ENCODE results near the gene KIF26A. TPM values are rescaled to one million over a fixed set of nuclear protein-coding genes. Genes with fewer than 3 reads are reported as not detected.

Gene KIF26A
- total RNA-seq, 1 experiment from 2014 or later = 5.5 TPM

DNA sequence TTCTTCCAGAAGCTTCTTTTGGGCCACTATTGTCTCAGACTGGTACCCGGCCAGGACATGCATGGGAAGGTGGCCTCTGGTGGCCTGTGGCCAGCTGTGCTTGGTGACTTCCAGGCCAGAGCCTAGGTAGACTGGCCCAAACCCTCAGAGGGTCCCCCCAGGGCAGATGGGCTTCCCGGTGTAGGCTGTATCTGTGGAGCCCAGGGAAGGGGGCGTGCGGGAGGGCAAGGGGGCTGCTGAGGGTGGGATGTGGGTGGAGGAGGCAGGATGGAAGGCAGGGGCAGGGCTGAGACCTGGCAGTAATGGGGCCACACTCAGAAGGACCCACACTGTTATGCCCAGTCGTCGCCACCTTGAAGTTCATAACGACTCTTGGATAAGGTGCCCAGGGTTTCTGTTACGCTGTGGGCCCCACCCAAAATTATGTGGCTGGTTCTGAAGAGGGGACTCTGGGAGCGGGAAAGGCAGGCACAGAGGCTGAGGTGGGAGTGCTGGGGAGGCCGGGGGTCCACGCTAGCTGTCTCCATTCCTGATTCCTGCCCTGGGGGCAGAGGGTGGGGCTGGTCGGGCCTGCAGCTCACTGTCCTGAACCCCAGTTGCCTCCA, 52.1 kb downstream of the KIF26A start:
- Mint-ChIP-seq H3K9me3 (ENCODE audit: unreplicated experiment) (no peaks in the 10 kb centered on the region), H3K4me3 (ENCODE audit: unreplicated experiment) (no peak overlapping the region), H3K4me1 (ENCODE audit: low read depth, unreplicated experiment) (no peaks in the 10 kb centered on the region), H3K27me3 (ENCODE audit: insufficient read depth, unreplicated experiment) (peaks cover 5% of the 10 kb centered on the region), H3K36me3 (ENCODE audit: insufficient read depth, unreplicated experiment) (no peaks in the 10 kb centered on the region), H3K27ac (ENCODE audit: unreplicated experiment) (no peak overlapping the region)
- DNase-seq = no peak
- TF ChIP-seq, protein P1, sequence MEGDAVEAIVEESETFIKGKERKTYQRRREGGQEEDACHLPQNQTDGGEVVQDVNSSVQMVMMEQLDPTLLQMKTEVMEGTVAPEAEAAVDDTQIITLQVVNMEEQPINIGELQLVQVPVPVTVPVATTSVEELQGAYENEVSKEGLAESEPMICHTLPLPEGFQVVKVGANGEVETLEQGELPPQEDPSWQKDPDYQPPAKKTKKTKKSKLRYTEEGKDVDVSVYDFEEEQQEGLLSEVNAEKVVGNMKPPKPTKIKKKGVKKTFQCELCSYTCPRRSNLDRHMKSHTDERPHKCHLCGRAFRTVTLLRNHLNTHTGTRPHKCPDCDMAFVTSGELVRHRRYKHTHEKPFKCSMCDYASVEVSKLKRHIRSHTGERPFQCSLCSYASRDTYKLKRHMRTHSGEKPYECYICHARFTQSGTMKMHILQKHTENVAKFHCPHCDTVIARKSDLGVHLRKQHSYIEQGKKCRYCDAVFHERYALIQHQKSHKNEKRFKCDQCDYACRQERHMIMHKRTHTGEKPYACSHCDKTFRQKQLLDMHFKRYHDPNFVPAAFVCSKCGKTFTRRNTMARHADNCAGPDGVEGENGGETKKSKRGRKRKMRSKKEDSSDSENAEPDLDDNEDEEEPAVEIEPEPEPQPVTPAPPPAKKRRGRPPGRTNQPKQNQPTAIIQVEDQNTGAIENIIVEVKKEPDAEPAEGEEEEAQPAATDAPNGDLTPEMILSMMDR (IDR thresholded peaks at IDR 0.05; ENCODE audit: insufficient read depth in 1 of 2, low read depth in 1 of 2, low read length in 1 of 2, severe bottlenecking in 1 of 2, unreplicated experiment in 1 of 2) = no peak
- no peaks in the 10 kb centered on the region for H3K9me3 ChIP-seq
- CTCF ChIA-PET = no interaction called here
- intact Hi-C loops (cut with micrococcal nuclease; ENCODE audit: unreplicated experiment) = no loop called here
- BruUV-seq (replicated peaks) = no TSS peak
- POLR2A ChIA-PET = no interaction called here
- no peaks in the 10 kb centered on the region; the same call in 1 of the 2 replicates for H3K27me3 ChIP-seq (replicated peaks; ENCODE audit: control insufficient read depth, insufficient read depth, low read length)
- H3K4me1 ChIP-seq = no peaks in the 10 kb centered on the region
- H3K4me3 ChIP-seq (ENCODE audit: low read depth, low read length) = no peak overlapping the region
- no peaks in the 10 kb centered on the region for H3K36me3 ChIP-seq (ENCODE audit: control insufficient read depth, insufficient read depth, low read length)

DNA sequence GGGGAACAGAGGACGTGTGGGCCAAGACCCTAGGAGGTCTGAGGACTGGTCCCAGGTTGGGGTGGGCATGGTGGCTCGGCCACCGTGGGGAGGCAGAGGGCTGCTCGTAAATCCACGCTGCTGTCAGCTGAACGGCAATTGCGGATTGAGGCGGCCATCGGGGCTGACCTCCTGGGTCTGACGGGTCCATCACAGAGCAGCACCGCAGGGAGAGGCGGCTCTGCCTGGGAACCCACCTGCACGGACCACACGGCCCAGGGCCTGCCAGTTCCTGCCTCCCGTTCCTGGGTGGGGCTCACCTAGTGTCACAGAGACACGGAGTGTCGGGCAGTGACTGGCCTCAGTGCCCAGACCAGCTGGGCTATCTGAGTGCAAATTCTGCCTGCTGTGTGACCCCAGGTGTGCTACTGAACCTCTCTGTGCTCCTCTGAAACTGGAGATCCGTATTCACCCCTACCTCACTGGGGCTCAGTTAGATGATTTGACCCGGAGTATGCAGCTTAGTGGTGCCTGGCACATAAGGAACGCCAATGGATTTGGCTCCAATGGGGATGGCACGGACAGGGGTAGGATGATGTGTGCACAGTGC, 53.1 kb downstream of the KIF26A start:
- no TSS peak for BruUV-seq (replicated peaks)
- POLR2A ChIA-PET = no interaction called here
- no peak overlapping the region for H3K4me3 Mint-ChIP-seq (ENCODE audit: unreplicated experiment)
- no peaks in the 10 kb centered on the region for H3K36me3 Mint-ChIP-seq (ENCODE audit: insufficient read depth, unreplicated experiment)
- no peak for DNase-seq
- H3K9me3 Mint-ChIP-seq (ENCODE audit: unreplicated experiment) = no peaks in the 10 kb centered on the region
- intact Hi-C loops (cut with micrococcal nuclease; ENCODE audit: unreplicated experiment) = no loop called here
- Histone ChIP-seq H3K36me3 (ENCODE audit: control insufficient read depth, insufficient read depth, low read length) (no peaks in the 10 kb centered on the region), H3K4me1 (no peaks in the 10 kb centered on the region), H3K4me3 (ENCODE audit: low read depth, low read length) (no peak overlapping the region), H3K27me3 (replicated peaks; ENCODE audit: control insufficient read depth, insufficient read depth, low read length) (no peaks in the 10 kb centered on the region; the same call in 1 of the 2 replicates), H3K9me3 (no peaks in the 10 kb centered on the region)
- no peaks in the 10 kb centered on the region for H3K4me1 Mint-ChIP-seq (ENCODE audit: low read depth, unreplicated experiment)
- no peak overlapping the region for H3K27ac Mint-ChIP-seq (ENCODE audit: unreplicated experiment)
- CTCF ChIA-PET = no interaction called here
- TF ChIP-seq, protein P1 (IDR thresholded peaks at IDR 0.05; ENCODE audit: insufficient read depth in 1 of 2, low read depth in 1 of 2, low read length in 1 of 2, severe bottlenecking in 1 of 2, unreplicated experiment in 1 of 2) = no peak
- peaks cover 9% of the 10 kb centered on the region for H3K27me3 Mint-ChIP-seq (ENCODE audit: insufficient read depth, unreplicated experiment)

DNA sequence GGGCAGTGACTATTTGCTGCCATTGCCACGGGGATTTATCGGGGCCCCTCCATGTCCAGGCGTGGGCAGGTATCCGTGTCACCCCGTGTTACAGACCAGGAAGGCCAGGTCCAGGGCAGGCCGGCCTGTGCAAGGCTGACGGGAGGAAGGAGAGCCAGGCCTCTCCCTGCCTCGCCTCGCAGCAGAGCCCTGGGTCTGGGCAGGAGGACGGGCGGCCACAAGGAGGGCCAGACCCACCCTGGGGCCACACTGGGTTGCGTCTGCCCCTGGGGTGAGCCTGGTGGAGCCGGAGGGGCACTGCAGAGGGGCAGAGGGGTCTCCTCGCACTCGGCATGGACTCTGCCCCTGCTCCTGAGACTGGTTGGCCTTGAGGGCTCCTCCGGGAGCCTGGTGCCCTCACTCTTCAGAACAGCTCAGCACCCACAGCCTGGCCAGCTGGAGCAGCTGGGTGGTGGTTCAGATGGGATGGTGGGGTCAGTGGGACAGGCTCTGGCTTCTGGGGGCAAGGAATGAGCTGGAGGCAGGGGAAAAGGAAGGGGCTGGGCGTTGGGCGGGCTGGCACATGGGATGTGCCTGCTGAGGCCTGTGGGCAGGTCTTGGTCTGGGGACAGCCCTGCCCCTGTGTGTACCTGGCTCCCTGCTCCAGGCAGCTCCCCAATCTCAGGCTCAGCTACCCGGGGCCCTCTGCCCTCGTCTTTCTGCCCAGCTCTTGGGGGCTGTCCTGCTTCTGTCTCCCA, 53.9 kb downstream of the KIF26A start:
- Mint-ChIP-seq H3K4me1 (ENCODE audit: low read depth, unreplicated experiment) (no peaks in the 10 kb centered on the region), H3K27ac (ENCODE audit: unreplicated experiment) (no peak overlapping the region), H3K27me3 (ENCODE audit: insufficient read depth, unreplicated experiment) (peaks cover 7% of the 10 kb centered on the region), H3K9me3 (ENCODE audit: unreplicated experiment) (no peaks in the 10 kb centered on the region), H3K36me3 (ENCODE audit: insufficient read depth, unreplicated experiment) (no peaks in the 10 kb centered on the region), H3K4me3 (ENCODE audit: unreplicated experiment) (no peak overlapping the region)
- H3K4me1 ChIP-seq = no peaks in the 10 kb centered on the region
- H3K36me3 ChIP-seq (ENCODE audit: control insufficient read depth, insufficient read depth, low read length) = no peaks in the 10 kb centered on the region
- no peak overlapping the region for H3K4me3 ChIP-seq (ENCODE audit: low read depth, low read length)
- ChIA-PET CTCF (no interaction called here), POLR2A (no interaction called here)
- TF ChIP-seq, protein P1 (IDR thresholded peaks at IDR 0.05; ENCODE audit: insufficient read depth in 1 of 2, low read depth in 1 of 2, low read length in 1 of 2, severe bottlenecking in 1 of 2, unreplicated experiment in 1 of 2) = no peak
- no peak for DNase-seq
- H3K27me3 ChIP-seq (replicated peaks; ENCODE audit: control insufficient read depth, insufficient read depth, low read length) = no peaks in the 10 kb centered on the region; the same call in 1 of the 2 replicates
- intact Hi-C loops (cut with micrococcal nuclease; ENCODE audit: unreplicated experiment) = no loop called here
- no TSS peak for BruUV-seq (replicated peaks)
- H3K9me3 ChIP-seq = no peaks in the 10 kb centered on the region
